Measurements from ENCODE around the gene RND3.

DNA sequence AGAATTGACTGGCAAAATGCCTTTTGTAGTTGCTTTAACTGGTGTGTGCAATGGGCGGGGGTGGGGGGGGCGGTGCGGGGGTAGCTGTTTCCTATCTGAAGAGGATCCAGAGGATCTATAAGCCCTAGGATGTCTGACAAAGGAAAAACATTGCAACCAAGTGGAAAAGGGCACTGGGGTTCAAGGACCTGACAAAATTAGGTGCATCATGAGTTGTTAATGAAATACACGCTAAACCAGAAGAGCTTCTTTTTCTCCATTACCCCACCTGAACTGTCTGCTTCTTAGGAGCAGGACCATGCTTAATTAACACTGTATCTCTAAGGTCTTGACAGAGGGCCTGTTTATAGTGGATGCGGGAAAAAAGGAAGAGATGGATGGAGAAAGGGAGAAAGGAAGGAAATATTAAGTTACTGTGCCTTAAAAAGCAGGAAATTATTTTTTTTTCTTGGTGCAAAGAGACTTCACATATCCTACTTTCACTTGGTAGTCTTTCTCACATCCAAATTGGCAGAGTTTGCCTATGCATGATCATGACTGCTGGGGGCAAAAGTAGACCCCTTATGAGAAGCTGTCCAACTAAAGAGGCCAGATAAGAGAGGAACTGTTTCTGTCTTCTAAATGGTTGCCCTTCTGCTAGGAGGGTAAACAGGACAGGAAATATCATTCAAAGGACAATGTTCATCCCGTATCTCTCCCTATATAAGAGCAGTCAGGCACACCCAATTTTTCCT, 4.6 kb downstream of the RND3 start:
- TF ChIP-seq, protein P1, sequence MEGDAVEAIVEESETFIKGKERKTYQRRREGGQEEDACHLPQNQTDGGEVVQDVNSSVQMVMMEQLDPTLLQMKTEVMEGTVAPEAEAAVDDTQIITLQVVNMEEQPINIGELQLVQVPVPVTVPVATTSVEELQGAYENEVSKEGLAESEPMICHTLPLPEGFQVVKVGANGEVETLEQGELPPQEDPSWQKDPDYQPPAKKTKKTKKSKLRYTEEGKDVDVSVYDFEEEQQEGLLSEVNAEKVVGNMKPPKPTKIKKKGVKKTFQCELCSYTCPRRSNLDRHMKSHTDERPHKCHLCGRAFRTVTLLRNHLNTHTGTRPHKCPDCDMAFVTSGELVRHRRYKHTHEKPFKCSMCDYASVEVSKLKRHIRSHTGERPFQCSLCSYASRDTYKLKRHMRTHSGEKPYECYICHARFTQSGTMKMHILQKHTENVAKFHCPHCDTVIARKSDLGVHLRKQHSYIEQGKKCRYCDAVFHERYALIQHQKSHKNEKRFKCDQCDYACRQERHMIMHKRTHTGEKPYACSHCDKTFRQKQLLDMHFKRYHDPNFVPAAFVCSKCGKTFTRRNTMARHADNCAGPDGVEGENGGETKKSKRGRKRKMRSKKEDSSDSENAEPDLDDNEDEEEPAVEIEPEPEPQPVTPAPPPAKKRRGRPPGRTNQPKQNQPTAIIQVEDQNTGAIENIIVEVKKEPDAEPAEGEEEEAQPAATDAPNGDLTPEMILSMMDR (IDR thresholded peaks at IDR 0.05) = no peak
- TF ChIP-seq, protein P2, sequence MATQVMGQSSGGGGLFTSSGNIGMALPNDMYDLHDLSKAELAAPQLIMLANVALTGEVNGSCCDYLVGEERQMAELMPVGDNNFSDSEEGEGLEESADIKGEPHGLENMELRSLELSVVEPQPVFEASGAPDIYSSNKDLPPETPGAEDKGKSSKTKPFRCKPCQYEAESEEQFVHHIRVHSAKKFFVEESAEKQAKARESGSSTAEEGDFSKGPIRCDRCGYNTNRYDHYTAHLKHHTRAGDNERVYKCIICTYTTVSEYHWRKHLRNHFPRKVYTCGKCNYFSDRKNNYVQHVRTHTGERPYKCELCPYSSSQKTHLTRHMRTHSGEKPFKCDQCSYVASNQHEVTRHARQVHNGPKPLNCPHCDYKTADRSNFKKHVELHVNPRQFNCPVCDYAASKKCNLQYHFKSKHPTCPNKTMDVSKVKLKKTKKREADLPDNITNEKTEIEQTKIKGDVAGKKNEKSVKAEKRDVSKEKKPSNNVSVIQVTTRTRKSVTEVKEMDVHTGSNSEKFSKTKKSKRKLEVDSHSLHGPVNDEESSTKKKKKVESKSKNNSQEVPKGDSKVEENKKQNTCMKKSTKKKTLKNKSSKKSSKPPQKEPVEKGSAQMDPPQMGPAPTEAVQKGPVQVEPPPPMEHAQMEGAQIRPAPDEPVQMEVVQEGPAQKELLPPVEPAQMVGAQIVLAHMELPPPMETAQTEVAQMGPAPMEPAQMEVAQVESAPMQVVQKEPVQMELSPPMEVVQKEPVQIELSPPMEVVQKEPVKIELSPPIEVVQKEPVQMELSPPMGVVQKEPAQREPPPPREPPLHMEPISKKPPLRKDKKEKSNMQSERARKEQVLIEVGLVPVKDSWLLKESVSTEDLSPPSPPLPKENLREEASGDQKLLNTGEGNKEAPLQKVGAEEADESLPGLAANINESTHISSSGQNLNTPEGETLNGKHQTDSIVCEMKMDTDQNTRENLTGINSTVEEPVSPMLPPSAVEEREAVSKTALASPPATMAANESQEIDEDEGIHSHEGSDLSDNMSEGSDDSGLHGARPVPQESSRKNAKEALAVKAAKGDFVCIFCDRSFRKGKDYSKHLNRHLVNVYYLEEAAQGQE (IDR thresholded peaks at IDR 0.05; ENCODE audit: insufficient read depth in 1 of 2, low read depth in 2 of 2, low read length in 1 of 2) = no peak
- TF ChIP-seq POLR2AphosphoS5 (IDR thresholded peaks at IDR 0.05; ENCODE audit: low read depth, low read length) = 0 out of 2 replicates have a peak, but pooled peaks have one; percentile 31
